ENCODE results near the gene PWWP2B.

DNA sequence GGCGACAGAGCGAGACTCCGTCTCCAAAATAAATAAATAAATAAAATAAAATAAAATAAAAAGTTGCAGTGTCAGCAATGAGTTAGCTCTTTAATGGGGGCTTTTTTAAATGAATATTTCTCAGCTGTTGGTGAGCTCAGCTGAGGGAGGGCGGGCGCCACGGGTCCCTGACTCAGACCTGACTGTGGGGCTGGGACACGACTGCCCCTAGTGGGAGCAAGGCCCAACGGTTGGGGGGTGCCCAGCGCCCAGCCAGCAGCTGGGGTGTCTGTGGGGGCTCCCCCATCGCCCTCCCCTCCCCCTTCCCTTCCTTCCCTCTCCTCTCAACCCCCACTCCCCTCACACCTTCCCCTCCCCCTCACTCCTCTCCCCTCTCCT is 46.6 kb downstream of the PWWP2B start:
- peak; percentile 42 for TF ChIP-seq CTCF (IDR thresholded peaks at IDR 0.05; ENCODE audit: low read depth, low read length)
- TF ChIP-seq MAX (IDR thresholded peaks at IDR 0.05; ENCODE audit: low read depth, low read length): 0 out of 2 replicates have a peak, but pooled peaks have one; percentile 13
- TF ChIP-seq POLR2A (IDR thresholded peaks at IDR 0.05; ENCODE audit: extremely low read depth, insufficient read length): no peak
- no peak for TF ChIP-seq MYC (IDR thresholded peaks at IDR 0.05; ENCODE audit: low read depth, low read length)

Measured in NB4 (cell line).